ENCODE results near the gene CCDC149.

CCDC149 gene

GRCh38 chr4:24937176-24937916 is 24.5 kb upstream of the CCDC149 start:
- DNase-seq (ENCODE audit: low spot score): no peak
- TF ChIP-seq CTCF (IDR thresholded peaks at IDR 0.05; ENCODE audit: extremely low read depth, missing control alignments): no peak

GRCh38 chr4:24935856-24936255 is 23.0 kb upstream of the CCDC149 start:
- no peak for TF ChIP-seq CTCF (IDR thresholded peaks at IDR 0.05; ENCODE audit: extremely low read depth, missing control alignments)
- no peak for DNase-seq (ENCODE audit: low spot score)

GRCh38 chr4:24934311-24934710 is 21.5 kb upstream of the CCDC149 start:
- TF ChIP-seq CTCF (IDR thresholded peaks at IDR 0.05; ENCODE audit: extremely low read depth, missing control alignments): no peak
- DNase-seq (ENCODE audit: low spot score): no peak

GRCh38 chr4:24933684-24934275 is 20.9 kb upstream of the CCDC149 start:
- no peak for DNase-seq (ENCODE audit: low spot score)
- no peak for TF ChIP-seq CTCF (IDR thresholded peaks at IDR 0.05; ENCODE audit: extremely low read depth, missing control alignments)

- no peak for TF ChIP-seq CTCF (IDR thresholded peaks at IDR 0.05; ENCODE audit: extremely low read depth, missing control alignments)
- no peak for DNase-seq (ENCODE audit: low spot score)
Observed at GRCh38 chr4:24932515-24933225, 19.8 kb upstream of the CCDC149 start.

GRCh38 chr4:24930151-24930550 is 17.3 kb upstream of the CCDC149 start:
- TF ChIP-seq CTCF (IDR thresholded peaks at IDR 0.05; ENCODE audit: extremely low read depth, missing control alignments): no peak
- no peak for DNase-seq (ENCODE audit: low spot score)

- DNase-seq (ENCODE audit: low spot score): no peak
- TF ChIP-seq CTCF (IDR thresholded peaks at IDR 0.05; ENCODE audit: extremely low read depth, missing control alignments): no peak
Observed at GRCh38 chr4:24928708-24929107, 15.9 kb upstream of the CCDC149 start.
